ENCODE measurements around the gene XPNPEP2.

DNA sequence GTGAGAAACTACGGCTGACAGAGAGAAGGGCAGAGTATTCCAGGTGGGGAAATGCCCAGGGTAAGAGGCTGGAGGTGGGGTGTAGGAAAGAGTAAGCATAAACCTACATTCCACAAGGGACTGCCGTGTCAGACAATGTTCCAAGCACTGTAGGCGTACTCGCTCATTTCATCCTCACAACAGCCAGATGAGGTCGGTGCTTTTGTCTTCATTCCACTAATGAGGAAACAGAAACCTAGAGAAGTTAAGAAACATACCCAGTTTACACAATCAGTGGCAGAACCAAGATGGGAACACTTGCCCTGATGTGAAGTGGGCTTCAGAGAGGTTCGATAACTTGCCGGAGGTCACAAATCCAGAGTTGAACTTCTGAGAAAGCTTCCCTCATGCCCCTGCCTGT lies 45.6 kb downstream of the XPNPEP2 start:
- TF ChIP-seq POLR2AphosphoS5 (IDR thresholded peaks at IDR 0.05; ENCODE audit: low read depth, low read length) (no peak), POLR2A (IDR thresholded peaks at IDR 0.05; ENCODE audit: low read depth, low read length) (no peak), POU2F2 (IDR thresholded peaks at IDR 0.05; ENCODE audit: low read depth, low read length) (no peak)
